HEK293 (cell line): ENCODE results near the gene G6PD.

ENCODE experiments used
- CTCF ChIA-PET: fragments of 350-600 bp; formaldehyde crosslinking; extraction: SDS; loops from one replicate; lab custom pipeline; 2021; ENCODE audit warnings: antibody characterized with exemption; lab: Yijun Ruan, JAX
- POLR2A ChIA-PET: fragments of 300-600 bp; formaldehyde crosslinking; extraction: SDS; loops from one replicate; lab custom pipeline; 2020; ENCODE audit warnings: antibody characterized with exemption, inconsistent platforms; lab: Yijun Ruan, JAX
- H3K27ac ChIP-seq: fragments of 200-500 bp; sonication (Bioruptor generic); 2 replicates; pipeline ENCODE4 v1.5.1; 2014; ENCODE audit warnings: low read depth, low read length, control low read depth, inconsistent platforms; ENCODE audit errors: extremely low read depth
- H3K36me3 ChIP-seq, 2 experiments: fragments of 200-500 bp in 1 of 2; sonication (Bioruptor generic) in 1 of 2; 1 replicate in 1 of 2; 2 replicates in 1 of 2; pipeline ENCODE4 v1.5.1; 2014 to 2017; ENCODE audit warnings: inconsistent platforms in 2 of 2, low read length in 2 of 2; ENCODE audit not compliant: control insufficient read depth in 2 of 2, insufficient read depth in 1 of 2
- H3K4me1 ChIP-seq: fragments of 200-500 bp; sonication (Bioruptor generic); 2 replicates; pipeline ENCODE4 v1.5.1; 2014; ENCODE audit warnings: mild to moderate bottlenecking, low read length, inconsistent platforms; ENCODE audit not compliant: control insufficient read depth, insufficient read depth
- H3K4me3 ChIP-seq: 2 replicates; pipeline ENCODE4 v1.5.1; 2011; ENCODE audit warnings: low read depth, mild to moderate bottlenecking, control low read depth, low read length, moderate library complexity
- H3K9me3 ChIP-seq: fragments of 200-500 bp; sonication (Bioruptor generic); 2 replicates; pipeline ENCODE4 v1.5.1; 2014; ENCODE audit warnings: low read depth, low read length, inconsistent platforms; ENCODE audit not compliant: control insufficient read depth, insufficient read depth
- EGR2 ChIP-seq: fragments of 450-650 bp; formaldehyde crosslinking; IDR thresholded peaks from 2 replicates; pipeline ENCODE4 v1.5.1; 2016; ENCODE audit warnings: low read depth, missing biosample characterization, missing genetic modification characterization
- GFI1B ChIP-seq: fragments of 450-650 bp; formaldehyde crosslinking; IDR thresholded peaks from 2 replicates; pipeline ENCODE4 v1.5.1; 2016; ENCODE audit warnings: missing biosample characterization, missing genetic modification characterization
- GLI4 ChIP-seq: fragments of 450-650 bp; formaldehyde crosslinking; IDR thresholded peaks from 2 replicates; pipeline ENCODE4 v1.5.1; 2016; ENCODE audit warnings: missing biosample characterization, missing genetic modification characterization
- IKZF3 ChIP-seq: fragments of 450-650 bp; IDR thresholded peaks from 2 replicates; pipeline ENCODE4 v1.5.0; 2018; ENCODE audit warnings: missing biosample characterization, mild to moderate bottlenecking, missing genetic modification characterization, moderate library complexity
- OSR2 ChIP-seq: fragments of 450-650 bp; formaldehyde crosslinking; IDR thresholded peaks from 2 replicates; pipeline ENCODE4 v1.5.1; 2016; ENCODE audit warnings: missing biosample characterization, missing genetic modification characterization
- PRDM1 ChIP-seq: fragments of 450-650 bp; formaldehyde crosslinking; IDR thresholded peaks from 2 replicates; pipeline ENCODE4; 2016; ENCODE audit warnings: missing biosample characterization, missing genetic modification characterization
- SCRT1 ChIP-seq: fragments of 450-650 bp; formaldehyde crosslinking; IDR thresholded peaks from 2 replicates; pipeline ENCODE4 v1.5.1; 2016; ENCODE audit warnings: missing biosample characterization, missing genetic modification characterization, borderline replicate concordance
- SCRT2 ChIP-seq: fragments of 450-650 bp; formaldehyde crosslinking; IDR thresholded peaks from 2 replicates; pipeline ENCODE4 v1.5.1; 2016; ENCODE audit warnings: missing biosample characterization, missing genetic modification characterization
- SP3 ChIP-seq: fragments of 450-650 bp; formaldehyde crosslinking; IDR thresholded peaks from 2 replicates; pipeline ENCODE4 v1.5.1; 2016; ENCODE audit warnings: missing biosample characterization, missing genetic modification characterization
- TCF7L2 ChIP-seq: IDR thresholded peaks from 2 replicates; pipeline ENCODE4 v1.6.1; 2011; ENCODE audit warnings: low read depth, mild to moderate bottlenecking, inconsistent platforms, low read length, moderate library complexity, borderline replicate concordance
- TRIM28 ChIP-seq: IDR thresholded peaks from 2 replicates; pipeline ENCODE4 v1.6.1; 2011; ENCODE audit warnings: low read length, control low read depth, borderline replicate concordance
- ZBTB21 ChIP-seq: fragments of 450-650 bp; formaldehyde crosslinking; IDR thresholded peaks from 2 replicates; pipeline ENCODE4 v1.5.1; 2017; ENCODE audit warnings: missing biosample characterization, missing genetic modification characterization
- ZFHX2 ChIP-seq: fragments of 450-650 bp; formaldehyde crosslinking; conservative IDR thresholded peaks from 2 replicates; pipeline ENCODE4 v1.5.1; 2016; ENCODE audit warnings: missing biosample characterization, missing genetic modification characterization
- ZNF169 ChIP-seq: fragments of 450-650 bp; formaldehyde crosslinking; IDR thresholded peaks from 2 replicates; pipeline ENCODE4 v1.5.1; 2016; ENCODE audit warnings: missing biosample characterization, missing genetic modification characterization
- ZNF202 ChIP-seq: fragments of 450-650 bp; formaldehyde crosslinking; IDR thresholded peaks from 2 replicates; pipeline ENCODE4 v1.5.1; 2016; ENCODE audit warnings: missing biosample characterization, missing genetic modification characterization, borderline replicate concordance
- ZNF214 ChIP-seq: fragments of 450-650 bp; formaldehyde crosslinking; IDR thresholded peaks from 2 replicates; pipeline ENCODE4 v1.5.1; 2017; ENCODE audit warnings: missing biosample characterization, mild to moderate bottlenecking, missing genetic modification characterization, borderline replicate concordance
- ZNF311 ChIP-seq: fragments of 450-650 bp; formaldehyde crosslinking; IDR thresholded peaks from 2 replicates; pipeline ENCODE4 v1.5.1; 2017; ENCODE audit warnings: missing biosample characterization, missing genetic modification characterization, borderline replicate concordance
- ZNF37A ChIP-seq: fragments of 450-650 bp; IDR thresholded peaks from 2 replicates; pipeline ENCODE4 v1.5.1; 2018; ENCODE audit warnings: missing biosample characterization, missing genetic modification characterization
- ZNF48 ChIP-seq: fragments of 450-650 bp; formaldehyde crosslinking; IDR thresholded peaks from 2 replicates; pipeline ENCODE4 v1.5.1; 2016; ENCODE audit warnings: missing biosample characterization, missing genetic modification characterization
- ZNF549 ChIP-seq: fragments of 450-650 bp; IDR thresholded peaks from 2 replicates; pipeline ENCODE4 v1.5.1; 2018; ENCODE audit warnings: missing biosample characterization, missing genetic modification characterization, mild to moderate bottlenecking, inconsistent platforms, moderate library complexity
- ZNF629 ChIP-seq: fragments of 450-650 bp; formaldehyde crosslinking; IDR thresholded peaks from 2 replicates; pipeline ENCODE4 v1.5.1; 2017; ENCODE audit warnings: missing biosample characterization, missing genetic modification characterization
- ZNF843 ChIP-seq: fragments of 450-650 bp; formaldehyde crosslinking; IDR thresholded peaks from 2 replicates; pipeline ENCODE4 v1.5.1; 2016; ENCODE audit warnings: missing biosample characterization, missing genetic modification characterization
- TF ChIP-seq, protein P1 (sequence below): fragments of 450-650 bp; formaldehyde crosslinking; conservative IDR thresholded peaks from 2 replicates; pipeline ENCODE4 v1.5.1; 2016; ENCODE audit warnings: low read depth, missing biosample characterization, missing genetic modification characterization
- TF ChIP-seq, protein P2 (sequence below): fragments of 450-650 bp; formaldehyde crosslinking; IDR thresholded peaks from 2 replicates; pipeline ENCODE4 v1.5.1; 2016; ENCODE audit warnings: missing biosample characterization, missing genetic modification characterization

The G6PD gene

DNA sequence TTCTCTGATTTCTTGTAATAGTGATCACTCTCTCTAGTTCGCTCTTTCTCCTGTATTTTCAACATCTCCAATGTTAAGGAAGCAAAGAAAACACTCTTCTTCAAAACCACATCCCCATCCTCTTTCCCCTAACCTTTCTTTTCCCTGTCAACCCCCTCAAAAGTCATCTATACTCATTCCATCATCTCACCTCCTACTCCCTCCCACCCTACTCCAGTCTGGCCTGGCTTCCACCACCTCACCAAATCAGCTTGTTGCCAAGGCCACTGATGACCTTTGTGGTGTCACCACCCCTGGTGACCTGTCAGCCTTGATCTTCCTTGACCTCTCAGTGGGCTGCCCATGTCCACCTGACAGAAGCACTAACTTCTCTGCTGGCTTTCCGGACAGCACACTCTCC is 32.9 kb downstream of the G6PD start (continued):
- TF ChIP-seq, protein P1, sequence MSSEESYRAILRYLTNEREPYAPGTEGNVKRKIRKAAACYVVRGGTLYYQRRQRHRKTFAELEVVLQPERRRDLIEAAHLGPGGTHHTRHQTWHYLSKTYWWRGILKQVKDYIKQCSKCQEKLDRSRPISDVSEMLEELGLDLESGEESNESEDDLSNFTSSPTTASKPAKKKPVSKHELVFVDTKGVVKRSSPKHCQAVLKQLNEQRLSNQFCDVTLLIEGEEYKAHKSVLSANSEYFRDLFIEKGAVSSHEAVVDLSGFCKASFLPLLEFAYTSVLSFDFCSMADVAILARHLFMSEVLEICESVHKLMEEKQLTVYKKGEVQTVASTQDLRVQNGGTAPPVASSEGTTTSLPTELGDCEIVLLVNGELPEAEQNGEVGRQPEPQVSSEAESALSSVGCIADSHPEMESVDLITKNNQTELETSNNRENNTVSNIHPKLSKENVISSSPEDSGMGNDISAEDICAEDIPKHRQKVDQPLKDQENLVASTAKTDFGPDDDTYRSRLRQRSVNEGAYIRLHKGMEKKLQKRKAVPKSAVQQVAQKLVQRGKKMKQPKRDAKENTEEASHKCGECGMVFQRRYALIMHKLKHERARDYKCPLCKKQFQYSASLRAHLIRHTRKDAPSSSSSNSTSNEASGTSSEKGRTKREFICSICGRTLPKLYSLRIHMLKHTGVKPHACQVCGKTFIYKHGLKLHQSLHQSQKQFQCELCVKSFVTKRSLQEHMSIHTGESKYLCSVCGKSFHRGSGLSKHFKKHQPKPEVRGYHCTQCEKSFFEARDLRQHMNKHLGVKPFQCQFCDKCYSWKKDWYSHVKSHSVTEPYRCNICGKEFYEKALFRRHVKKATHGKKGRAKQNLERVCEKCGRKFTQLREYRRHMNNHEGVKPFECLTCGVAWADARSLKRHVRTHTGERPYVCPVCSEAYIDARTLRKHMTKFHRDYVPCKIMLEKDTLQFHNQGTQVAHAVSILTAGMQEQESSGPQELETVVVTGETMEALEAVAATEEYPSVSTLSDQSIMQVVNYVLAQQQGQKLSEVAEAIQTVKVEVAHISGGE (tag by site-specific recombination), result no peak
- TF ChIP-seq IKZF3 (no peak), PRDM1 (tag by site-specific recombination) (peak; percentile 67), ZNF629 (no peak), ZFHX2 (peak; percentile 68), ZNF37A (tag by site-specific recombination) (no peak), EGR2 (tag by site-specific recombination) (peak; percentile 90)
- TF ChIP-seq, all 188 proteins: peak for 3

DNA sequence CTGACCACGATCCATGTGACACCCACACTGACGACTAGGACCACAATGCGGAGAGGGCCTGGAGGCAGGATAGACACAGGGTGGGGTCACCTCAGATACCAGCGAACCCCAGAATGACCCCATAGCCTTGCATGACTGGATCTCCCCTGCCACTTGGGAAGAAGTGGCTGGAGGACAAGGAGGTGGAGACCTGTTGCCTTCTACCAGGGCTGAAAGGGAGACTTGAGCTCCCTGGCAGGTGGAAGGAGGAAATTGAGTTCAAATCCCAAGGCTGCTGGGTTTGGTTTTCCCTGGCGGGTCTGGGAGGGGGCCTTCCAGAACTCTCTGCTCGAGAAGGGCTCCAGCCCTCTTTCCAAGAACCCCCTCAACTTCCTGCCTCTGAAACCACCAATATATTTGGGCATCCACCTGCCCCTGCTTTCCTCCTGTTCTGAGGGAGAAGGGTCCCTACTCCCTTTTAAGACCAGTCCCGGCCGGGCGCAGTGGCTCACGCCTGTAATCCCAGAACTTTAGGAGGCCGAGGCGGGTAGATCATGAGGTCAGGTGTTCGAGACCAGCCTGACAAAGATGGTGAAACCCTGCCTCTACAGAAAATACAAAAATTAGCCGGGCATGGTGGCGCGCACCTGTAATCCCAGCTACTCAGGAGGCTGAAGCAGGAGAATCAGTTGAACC is 33.6 kb downstream of the G6PD start:
- CTCF ChIA-PET, result no interaction called here
- TF ChIP-seq SCRT1 (tag by site-specific recombination) (0 out of 2 replicates have a peak, but pooled peaks have one; percentile 51), SCRT2 (tag by site-specific recombination) (peak; percentile 63; the same call in 1 of the 2 replicates), SP3 (tag by site-specific recombination) (no peak)

DNA sequence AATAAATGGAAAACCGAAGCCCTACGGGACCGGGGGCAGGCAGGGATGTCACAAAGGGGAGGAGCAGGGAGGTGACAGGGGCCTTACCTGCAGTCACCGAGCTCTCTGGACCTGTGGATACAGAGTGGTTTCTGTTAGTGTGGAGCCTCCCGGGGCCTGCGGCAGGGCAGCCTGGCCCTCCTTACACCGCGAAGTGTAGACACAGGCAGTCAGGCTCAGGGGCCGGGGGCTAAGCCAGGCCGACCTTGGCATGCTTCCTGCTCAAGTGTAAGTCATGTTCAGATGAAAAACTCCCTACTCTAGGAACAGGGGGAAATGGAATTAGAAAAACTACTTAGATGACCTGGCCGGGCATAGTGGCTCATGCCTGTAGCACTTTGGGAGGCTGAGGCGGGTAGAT is 34.9 kb downstream of the G6PD start:
- Histone ChIP-seq H3K9me3 (no peaks in the 10 kb centered on the region), H3K4me1 (peaks cover 3% of the 10 kb centered on the region; the same call in 1 of the 2 replicates), H3K36me3 (peaks cover 4 to 40% of the 10 kb centered on the region in 2 experiments; a peak in 2 of 3 replicates), H3K27ac (no peak overlapping the region), H3K4me3 (no peak overlapping the region)
- TF ChIP-seq ZNF549 (no peak), ZNF202 (tag by site-specific recombination) (no peak), ZBTB21 (tag by site-specific recombination) (no peak), ZNF48 (tag by site-specific recombination) (no peak), ZNF214 (tag by site-specific recombination) (no peak), TRIM28 (no peak), TCF7L2 (no peak), ZNF843 (tag by site-specific recombination) (no peak), ZNF311 (tag by site-specific recombination) (no peak), GLI4 (tag by site-specific recombination) (no peak), ZNF169 (no peak), OSR2 (no peak), GFI1B (no peak)
- TF ChIP-seq, protein P1 (tag by site-specific recombination), result no peak
- TF ChIP-seq, protein P2, sequence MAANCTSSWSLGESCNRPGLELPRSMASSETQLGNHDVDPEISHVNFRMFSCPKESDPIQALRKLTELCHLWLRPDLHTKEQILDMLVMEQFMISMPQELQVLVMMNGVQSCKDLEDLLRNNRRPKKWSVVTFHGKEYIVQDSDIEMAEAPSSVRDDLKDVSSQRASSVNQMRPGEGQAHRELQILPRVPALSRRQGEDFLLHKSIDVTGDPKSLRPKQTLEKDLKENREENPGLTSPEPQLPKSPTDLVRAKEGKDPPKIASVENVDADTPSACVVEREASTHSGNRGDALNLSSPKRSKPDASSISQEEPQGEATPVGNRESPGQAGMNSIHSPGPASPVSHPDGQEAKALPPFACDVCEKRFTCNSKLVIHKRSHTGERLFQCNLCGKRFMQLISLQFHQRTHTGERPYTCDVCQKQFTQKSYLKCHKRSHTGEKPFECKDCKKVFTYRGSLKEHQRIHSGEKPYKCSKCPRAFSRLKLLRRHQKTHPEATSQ (tag by site-specific recombination), result no peak
- CTCF ChIA-PET, result interaction anchor here (0.7 kb wide), 1 partner anchor 32 kb away, joined by 3 read pairs; no protein-coding TSS in a partner anchor
- POLR2A ChIA-PET, result interaction anchor here (1.9 kb wide), 1 partner anchor 21 kb away, joined by 6 read pairs; the partner anchor contains the start of gene SLC10A3

More for the DNA sequence above, 33.6 kb downstream of the G6PD start:
- Histone ChIP-seq H3K4me3 (no peak overlapping the region), H3K27ac (no peak overlapping the region), H3K9me3 (no peaks in the 10 kb centered on the region), H3K4me1 (peaks cover 3% of the 10 kb centered on the region; the same call in 1 of the 2 replicates), H3K36me3 (peaks cover 4 to 31% of the 10 kb centered on the region in 2 experiments; a peak in 2 of 3 replicates)
- POLR2A ChIA-PET, result no interaction called here
